Measurements from ENCODE around the gene RAD18.

The RAD18 gene

GRCh38 chr3:8891303-8891702, 72.0 kb downstream of the RAD18 start:
- DNase-seq: no peak

GRCh38 chr3:8888301-8888915, 74.9 kb downstream of the RAD18 start:
- DNase-seq: no peak

- DNase-seq: no peak
Observed at GRCh38 chr3:8887435-8888300, 75.6 kb downstream of the RAD18 start.

GRCh38 chr3:8886546-8886945, 76.7 kb downstream of the RAD18 start:
- DNase-seq: no peak

- no peak for DNase-seq
Observed at GRCh38 chr3:8885536-8886316, 77.5 kb downstream of the RAD18 start.

- no peak for DNase-seq
Observed at GRCh38 chr3:8884630-8885290, 78.5 kb downstream of the RAD18 start.

GRCh38 chr3:8882642-8883041, 80.6 kb downstream of the RAD18 start:
- DNase-seq: no peak

- DNase-seq: no peak
Observed at GRCh38 chr3:8882171-8882593, 81.1 kb downstream of the RAD18 start.

- DNase-seq: no peak
Observed at GRCh38 chr3:8879347-8879944, 83.8 kb downstream of the RAD18 start.

GRCh38 chr3:8875836-8876235, 87.4 kb downstream of the RAD18 start:
- no peak for DNase-seq

- no peak for DNase-seq
Observed at GRCh38 chr3:8873740-8874139, 89.5 kb downstream of the RAD18 start.

GRCh38 chr3:8872261-8872660, 91.0 kb downstream of the RAD18 start:
- DNase-seq: no peak

GRCh38 chr3:8871306-8871705, 92.0 kb downstream of the RAD18 start:
- no peak for DNase-seq

GRCh38 chr3:8870134-8870533, 93.1 kb downstream of the RAD18 start:
- no peak for DNase-seq

GRCh38 chr3:8869613-8870012, 93.7 kb downstream of the RAD18 start:
- no peak for DNase-seq

GRCh38 chr3:8868996-8869395, 94.3 kb downstream of the RAD18 start:
- DNase-seq: no peak

GRCh38 chr3:8867646-8868045, 95.6 kb downstream of the RAD18 start:
- no peak for DNase-seq

- DNase-seq: no peak
Observed at GRCh38 chr3:8865697-8866096, 97.6 kb downstream of the RAD18 start.

- no peak for DNase-seq
Observed at GRCh38 chr3:8864402-8865350, 98.6 kb downstream of the RAD18 start.

GRCh38 chr3:8863891-8864290, 99.4 kb downstream of the RAD18 start:
- DNase-seq: no peak

GRCh38 chr3:8857720-8858367, 105.4 kb downstream of the RAD18 start:
- DNase-seq: no peak

Data from activated naive CD4-positive, alpha-beta T cell treated with Interleukin-2 at 50 U/mL for 16 hours (primary cell).